CD14-positive monocyte (primary cell): ENCODE measurements around the gene ZFP62. TPM values are rescaled to one million over a fixed set of nuclear protein-coding genes. Genes with fewer than 3 reads are reported as not detected.
A peak's percentile ranks its signal among the peaks of the same experiment; 100 is the strongest.

ENCODE experiments used
- DNase-seq, 3 donors: peaks; one replicate each; pipeline ENCODE4 v3.0.0-alpha.2; 2011 to 2022
- H2AFZ ChIP-seq: 2 replicates; pipeline ENCODE4 v1.6.0; 2012; ENCODE audit warnings: mild to moderate bottlenecking, low read depth, low read length, inconsistent platforms; ENCODE audit not compliant: insufficient read depth, poor library complexity, severe bottlenecking
- H3K27ac ChIP-seq, 2 donors: 1 replicate in 1 of 2; 2 replicates in 1 of 2; pipeline ENCODE4 v1.5.1; 2012 to 2013; ENCODE audit warnings: low read length in 2 of 2, control low read depth in 1 of 2, inconsistent platforms in 1 of 2, low read depth in 1 of 2, mild to moderate bottlenecking in 1 of 2
- H3K27me3 ChIP-seq, 2 donors: one replicate each; pipeline versions ENCODE4 v1.6.0 to v1.6.1; 2011 to 2013; ENCODE audit warnings: low read length in 2 of 2; ENCODE audit not compliant: control insufficient read depth in 2 of 2, insufficient read depth in 2 of 2
- H3K36me3 ChIP-seq, 2 donors: replicated peaks in 1 of 2; 1 replicate in 1 of 2; 2 replicates in 1 of 2; pipeline versions ENCODE4 v1.5.1 to v1.6.1; 2012 to 2013; ENCODE audit warnings: low read length in 2 of 2, control low read depth in 1 of 2, inconsistent platforms in 1 of 2, mild to moderate bottlenecking in 1 of 2; ENCODE audit not compliant: insufficient read depth in 2 of 2, control insufficient read depth in 1 of 2
- H3K4me1 ChIP-seq, 2 donors: 1 replicate in 1 of 2; 2 replicates in 1 of 2; pipeline versions ENCODE4 v1.5.1 to v1.6.1; 2012 to 2013; ENCODE audit warnings: low read length in 2 of 2, control low read depth in 1 of 2, inconsistent platforms in 1 of 2, mild to moderate bottlenecking in 1 of 2, moderate library complexity in 1 of 2; ENCODE audit not compliant: insufficient read depth in 2 of 2, control insufficient read depth in 1 of 2
- H3K4me2 ChIP-seq: replicated peaks from 2 replicates; pipeline ENCODE3; 2012; ENCODE audit warnings: low read length, moderate library complexity, mild to moderate bottlenecking; ENCODE audit not compliant: poor library complexity, severe bottlenecking; ENCODE audit errors: extremely low read depth
- H3K4me3 ChIP-seq, 3 experiments: fragments of 200-600 bp in 1 of 3; sonication (generic) in 1 of 3; replicated peaks in 1 of 3; 1 replicate in 2 of 3; 2 replicates in 1 of 3; pipeline ENCODE4 v1.5.1; 2011 to 2013; ENCODE audit warnings: low read length in 3 of 3, mild to moderate bottlenecking in 3 of 3, control low read depth in 2 of 3, low read depth in 2 of 3, inconsistent platforms in 1 of 3, moderate library complexity in 1 of 3
- H3K79me2 ChIP-seq: 2 replicates; pipeline ENCODE4 v1.6.0; 2012; ENCODE audit warnings: mild to moderate bottlenecking, control low read depth, inconsistent platforms, low read length, moderate library complexity; ENCODE audit not compliant: insufficient read depth
- H3K9ac ChIP-seq: 2 replicates; pipeline ENCODE4 v1.6.0; 2017; ENCODE audit warnings: low read length, mild to moderate bottlenecking; ENCODE audit not compliant: insufficient read depth, poor library complexity, severe bottlenecking
- H3K9me3 ChIP-seq, 2 donors: replicated peaks in 1 of 2; 1 replicate in 1 of 2; 2 replicates in 1 of 2; pipeline versions ENCODE4 v1.5.1 to v1.6.1; 2012 to 2013; ENCODE audit warnings: low read length in 2 of 2, control low read depth in 1 of 2; ENCODE audit not compliant: control insufficient read depth in 1 of 2, insufficient read depth in 1 of 2
- H4K20me1 ChIP-seq: 2 replicates; pipeline ENCODE4 v1.6.0; 2012; ENCODE audit warnings: mild to moderate bottlenecking, low read length, control low read depth, moderate library complexity; ENCODE audit not compliant: insufficient read depth
- H3K27ac Mint-ChIP-seq, 7 donors: one replicate each; pipeline ENCODE4 v1.8.0; 2020; ENCODE audit warnings: mild to moderate bottlenecking in 7 of 7, mixed read lengths in 7 of 7, moderate library complexity in 6 of 7, inconsistent platforms in 2 of 7
- H3K27me3 Mint-ChIP-seq, 3 donors: one replicate each; pipeline ENCODE4 v1.8.0; 2021 to 2022; ENCODE audit warnings: low read depth in 3 of 3, mild to moderate bottlenecking in 3 of 3, mixed read lengths in 3 of 3, moderate library complexity in 3 of 3, inconsistent platforms in 1 of 3
- H3K36me3 Mint-ChIP-seq, 2 donors: one replicate each; pipeline ENCODE4 v1.8.0; 2020; ENCODE audit warnings: mixed read lengths in 2 of 2, inconsistent platforms in 1 of 2, mild to moderate bottlenecking in 1 of 2
- H3K4me1 Mint-ChIP-seq: one replicate; pipeline ENCODE4 v1.8.0; 2020; ENCODE audit warnings: mild to moderate bottlenecking, mixed read lengths
- H3K4me3 Mint-ChIP-seq, 2 donors: one replicate each; pipeline ENCODE4 v1.8.0; 2020; ENCODE audit warnings: mild to moderate bottlenecking in 2 of 2, mixed read lengths in 2 of 2, moderate library complexity in 1 of 2
- H3K9me3 Mint-ChIP-seq, 7 donors: one replicate each; pipeline ENCODE4 v1.8.0; 2020 to 2022; ENCODE audit warnings: mixed read lengths in 7 of 7, mild to moderate bottlenecking in 6 of 7, moderate library complexity in 6 of 7, inconsistent platforms in 2 of 7
- WGBS: methylation state at CpG from one replicate; pipeline ENCODE4 v1.1.5; 2013; ENCODE audit warnings: missing lambda C conversion rate; ENCODE audit not compliant: insufficient coverage; 5-methylcytosine and 5-hydroxymethylcytosine counted together
- intact Hi-C, 2 donors: fragments of 100-400 bp; cut with micrococcal nuclease; formaldehyde crosslinking; loops; one replicate each; pipeline versions ENCODE4 v1.15.0 to v1.15.1; 2023
- polyA plus RNA-seq, 3 donors: library from polyadenylated mRNA; depleted of rRNA in 1 of 3; unstranded in 2 of 3; stranded (reverse) in 1 of 3; fragments of 300-500 nt in 2 of 3; fragments of >200 nt in 1 of 3; fragmentation: Illumina TruSeq in 2 of 3; gene quantifications; 1 replicate in 2 of 3; 2 replicates in 1 of 3; pipeline ENCODE4 v1.2.3, GENCODE V29; 2012 to 2021
- TF ChIP-seq, protein P1 (sequence below): fragments of 200-600 bp; IDR thresholded peaks from one replicate; pipeline ENCODE4 v1.8.0; 2022; ENCODE audit warnings: antibody characterized with exemption, mild to moderate bottlenecking

Gene ZFP62
- polyA plus RNA-seq, 3 donors: 4.1 to 7.1 (median 6.5) TPM

DNA sequence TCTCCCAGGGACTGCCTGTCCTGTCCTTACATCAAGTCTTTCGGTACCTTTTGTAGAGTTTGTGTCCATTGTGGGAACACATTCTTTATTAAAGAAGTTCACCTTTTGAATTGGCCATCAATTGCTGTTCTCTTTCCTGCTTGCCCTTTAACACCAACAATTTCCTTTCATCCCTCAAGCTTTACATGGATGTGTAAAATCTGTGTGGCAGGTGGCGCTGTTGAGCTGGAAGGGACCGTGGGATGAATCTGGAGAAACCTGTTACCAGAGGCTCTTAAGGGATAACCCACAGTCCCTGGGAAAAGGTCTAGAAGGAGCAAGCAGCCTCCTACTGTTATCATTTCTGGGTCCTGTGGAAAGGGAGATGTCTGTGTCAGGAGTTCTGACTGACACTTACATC, 7.9 kb upstream of the ZFP62 start:
- peak overlapping the region in 1 of 7 donors; percentile 41 for H3K27ac Mint-ChIP-seq
- Histone ChIP-seq H3K9ac (no peak overlapping the region), H3K4me3 (no peak overlapping the region), H3K4me1 (peaks cover 10 to 13% of the 10 kb centered on the region in 2 donors), H3K27me3 (peaks cover 0 to 11% of the 10 kb centered on the region in 2 donors), H4K20me1 (no peaks in the 10 kb centered on the region), H2AFZ (no peak overlapping the region), H3K79me2 (no peaks in the 10 kb centered on the region), H3K36me3 (no peaks in the 10 kb centered on the region), H3K4me2 (no peak overlapping the region), H3K9me3 (peaks cover 0 to 3% of the 10 kb centered on the region in 2 donors), H3K27ac (no peak overlapping the region)
- WGBS: no CpG with 5 or more reads among the region's 3 CpGs
- DNase-seq: peak; percentile 61 to 66 (median 62)
- no peak overlapping the region for H3K4me3 Mint-ChIP-seq
- H3K4me1 Mint-ChIP-seq: peaks cover 15% of the 10 kb centered on the region
- peaks cover 0 to 15% (median 11%) of the 10 kb centered on the region in 3 donors for H3K27me3 Mint-ChIP-seq
- intact Hi-C loops: loop anchor here (10.0 kb wide), 1 partner anchor 286 kb away; no protein-coding TSS in a partner anchor
- TF ChIP-seq, protein P1, sequence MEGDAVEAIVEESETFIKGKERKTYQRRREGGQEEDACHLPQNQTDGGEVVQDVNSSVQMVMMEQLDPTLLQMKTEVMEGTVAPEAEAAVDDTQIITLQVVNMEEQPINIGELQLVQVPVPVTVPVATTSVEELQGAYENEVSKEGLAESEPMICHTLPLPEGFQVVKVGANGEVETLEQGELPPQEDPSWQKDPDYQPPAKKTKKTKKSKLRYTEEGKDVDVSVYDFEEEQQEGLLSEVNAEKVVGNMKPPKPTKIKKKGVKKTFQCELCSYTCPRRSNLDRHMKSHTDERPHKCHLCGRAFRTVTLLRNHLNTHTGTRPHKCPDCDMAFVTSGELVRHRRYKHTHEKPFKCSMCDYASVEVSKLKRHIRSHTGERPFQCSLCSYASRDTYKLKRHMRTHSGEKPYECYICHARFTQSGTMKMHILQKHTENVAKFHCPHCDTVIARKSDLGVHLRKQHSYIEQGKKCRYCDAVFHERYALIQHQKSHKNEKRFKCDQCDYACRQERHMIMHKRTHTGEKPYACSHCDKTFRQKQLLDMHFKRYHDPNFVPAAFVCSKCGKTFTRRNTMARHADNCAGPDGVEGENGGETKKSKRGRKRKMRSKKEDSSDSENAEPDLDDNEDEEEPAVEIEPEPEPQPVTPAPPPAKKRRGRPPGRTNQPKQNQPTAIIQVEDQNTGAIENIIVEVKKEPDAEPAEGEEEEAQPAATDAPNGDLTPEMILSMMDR: peak; percentile 83
- H3K36me3 Mint-ChIP-seq: no peaks in the 10 kb centered on the region
- H3K9me3 Mint-ChIP-seq: peaks cover 0 to 10% (median 4%) of the 10 kb centered on the region in 7 donors

- Histone ChIP-seq H3K36me3 (no peaks in the 10 kb centered on the region), H3K4me3 (no peak overlapping the region), H3K27me3 (peaks cover 0 to 11% of the 10 kb centered on the region in 2 donors), H3K4me1 (no peaks in the 10 kb centered on the region), H4K20me1 (no peaks in the 10 kb centered on the region), H3K79me2 (no peaks in the 10 kb centered on the region), H2AFZ (no peak overlapping the region), H3K9ac (no peak overlapping the region), H3K4me2 (no peak overlapping the region), H3K27ac (no peak overlapping the region), H3K9me3 (no peaks in the 10 kb centered on the region)
- intact Hi-C loops: loop anchor here (10.0 kb wide), 1 partner anchor 288 kb away; no protein-coding TSS in a partner anchor
- Mint-ChIP-seq H3K4me1 (no peaks in the 10 kb centered on the region), H3K9me3 (no peaks in the 10 kb centered on the region), H3K4me3 (no peak overlapping the region), H3K27me3 (peaks cover 0 to 13% (median 8%) of the 10 kb centered on the region in 3 donors), H3K36me3 (no peaks in the 10 kb centered on the region), H3K27ac (no peak overlapping the region)
- WGBS: 96% methylated on average over 3 of the region's 10 CpGs
- no peak for DNase-seq
- TF ChIP-seq, protein P1: no peak
Observed at GRCh38 chr5:180866985-180867384, 5.9 kb upstream of the ZFP62 start.
